HCT116 (cell line): ENCODE measurements around the gene ZEB2. TPM values are rescaled to one million over a fixed set of nuclear protein-coding genes. Genes with fewer than 3 reads are reported as not detected.

Experiments used
- ATAC-seq: fragments of 200-7000 bp; cut with Tn5 transposase; 2 replicates; pipeline ENCODE4 v1.9.1; 2020; ENCODE audit warnings: mild to moderate bottlenecking, moderate library complexity
- BruUV-seq: library from RNA; stranded (reverse); fragments of 400-500 nt; replicated peaks from 2 replicates; lab custom pipeline; 2021; lab: Mats Ljungman, UMichigan
- CTCF ChIA-PET: fragments of 300-600 bp; sonication (Branson Sonifier 250); formaldehyde crosslinking; loops from one replicate; lab custom pipeline; 2021; ENCODE audit warnings: antibody characterized with exemption; lab: Charles Lee
- POLR2A ChIA-PET: fragments of 300-600, 350-600 bp; sonication (Branson Sonifier 250); formaldehyde crosslinking; loops from one replicate; lab custom pipeline; 2021; ENCODE audit warnings: antibody characterized with exemption; lab: Charles Lee
- RAD21 ChIA-PET, 2 experiments: fragments of 300-600 bp; sonication (Branson Sonifier 250); formaldehyde crosslinking; loops; one replicate each; lab custom pipeline; 2023; ENCODE audit warnings: low total read pairs in 2 of 2; ENCODE audit not compliant: uncharacterized antibody in 2 of 2, unreplicated experiment in 2 of 2, low non-redundant PET in 1 of 2; lab: Charles Lee
- DNase-seq: peaks from one replicate; pipeline ENCODE4 v3.0.0-alpha.2; 2010; ENCODE audit warnings: low read depth, low spot score
- H2AFZ ChIP-seq: fragments of 200-600 bp; shearing (Covaris generic), sonication (generic); 2 replicates; pipeline ENCODE4 v1.6.1; 2017; ENCODE audit warnings: low read depth, mixed run types, mixed read lengths, antibody characterized with exemption, low read length; ENCODE audit not compliant: poor library complexity, severe bottlenecking
- H3K27ac ChIP-seq: 2 replicates; pipeline ENCODE4 v1.5.1; 2012; ENCODE audit warnings: low read depth, low read length
- H3K27me3 ChIP-seq: fragments of 200-600 bp; sonication (generic); 2 replicates; pipeline ENCODE4 v1.6.1; 2016; ENCODE audit warnings: mixed run types, low read length, mixed read lengths; ENCODE audit not compliant: insufficient read depth
- H3K36me3 ChIP-seq, 2 experiments: fragments of 200-500 bp in 1 of 2; fragments of 200-600 bp in 1 of 2; sonication (Bioruptor generic) in 1 of 2; sonication (generic) in 1 of 2; 2 replicates each; pipeline versions ENCODE4 v1.5.1 to v1.6.1; 2014 to 2016; ENCODE audit warnings: low read length in 2 of 2, inconsistent platforms in 1 of 2, mixed read lengths in 1 of 2, mixed run types in 1 of 2; ENCODE audit not compliant: insufficient read depth in 2 of 2, control insufficient read depth in 1 of 2
- H3K4me1 ChIP-seq, 2 experiments: fragments of 200-600 bp in 1 of 2; sonication (generic) in 1 of 2; 2 replicates each; pipeline versions ENCODE4 v1.5.1 to v1.6.1; 2012 to 2017; ENCODE audit warnings: low read length in 2 of 2, inconsistent platforms in 1 of 2, mild to moderate bottlenecking in 1 of 2, mixed read lengths in 1 of 2, mixed run types in 1 of 2, moderate library complexity in 1 of 2; ENCODE audit not compliant: insufficient read depth in 2 of 2, control insufficient read depth in 1 of 2
- H3K4me2 ChIP-seq: fragments of 200-600 bp; sonication (generic); 2 replicates; pipeline ENCODE4 v1.6.1; 2017; ENCODE audit warnings: mixed run types, low read length, mixed read lengths
- H3K4me3 ChIP-seq, 2 experiments: fragments of 200-600 bp in 1 of 2; sonication (generic) in 1 of 2; replicated peaks in 1 of 2; 2 replicates each; pipeline ENCODE4 v1.5.1; 2011 to 2016; ENCODE audit warnings: low read length in 2 of 2, control low read depth in 1 of 2, low read depth in 1 of 2, mild to moderate bottlenecking in 1 of 2, mixed read lengths in 1 of 2, mixed run types in 1 of 2
- H3K79me2 ChIP-seq: fragments of 200-600 bp; sonication (generic); 2 replicates; pipeline ENCODE4 v1.6.1; 2017; ENCODE audit warnings: mild to moderate bottlenecking, mixed run types, low read length, moderate library complexity, mixed read lengths; ENCODE audit not compliant: insufficient read depth
- H3K9ac ChIP-seq: fragments of 200-600 bp; sonication (generic); 2 replicates; pipeline ENCODE4 v1.6.1; 2016; ENCODE audit warnings: low read length, mixed read lengths
- H3K9me2 ChIP-seq: fragments of 200-600 bp; sonication (generic), shearing (Covaris generic); 2 replicates; pipeline ENCODE4 v1.6.1; 2017; ENCODE audit warnings: mixed run types, mild to moderate bottlenecking, moderate library complexity; ENCODE audit not compliant: insufficient read depth
- H3K9me3 ChIP-seq, 2 experiments: fragments of 200-500 bp in 1 of 2; fragments of 200-600 bp in 1 of 2; sonication (Bioruptor generic) in 1 of 2; sonication (generic) in 1 of 2; 2 replicates each; pipeline ENCODE4 v1.6.1; 2014 to 2017; ENCODE audit warnings: low read length in 2 of 2, mixed read lengths in 2 of 2, inconsistent platforms in 1 of 2, low read depth in 1 of 2, mild to moderate bottlenecking in 1 of 2, mixed run types in 1 of 2, moderate library complexity in 1 of 2; ENCODE audit not compliant: control insufficient read depth in 1 of 2, insufficient read depth in 1 of 2
- H4K20me1 ChIP-seq: fragments of 200-600 bp; sonication (generic), shearing (Covaris generic); 2 replicates; pipeline ENCODE4 v1.6.1; 2017; ENCODE audit warnings: mixed run types, mild to moderate bottlenecking, moderate library complexity; ENCODE audit not compliant: insufficient read depth
- CBX3 ChIP-seq: IDR thresholded peaks from 2 replicates; pipeline ENCODE4 v1.6.1; 2012; ENCODE audit warnings: low read depth
- CTCF ChIP-seq, 3 experiments: fragments of 200-600 bp in 1 of 3; sonication (generic) in 1 of 3; IDR thresholded peaks in 2 of 3; conservative IDR thresholded peaks in 1 of 3; 2 replicates each; pipeline ENCODE4 v1.5.1; 2012 to 2017; ENCODE audit warnings: low read depth in 2 of 3, low read length in 2 of 3, antibody characterized with exemption in 1 of 3, borderline replicate concordance in 1 of 3, control low read depth in 1 of 3, mild to moderate bottlenecking in 1 of 3, mixed read lengths in 1 of 3, mixed run types in 1 of 3, moderate library complexity in 1 of 3; ENCODE audit not compliant: insufficient read depth in 1 of 3
- EGR1 ChIP-seq: IDR thresholded peaks from 2 replicates; pipeline ENCODE4 v1.6.1; 2012; ENCODE audit warnings: low read depth
- EZH2 ChIP-seq: fragments of 200-600 bp; sonication (generic); IDR thresholded peaks from 2 replicates; pipeline ENCODE4 v1.6.1; 2017; ENCODE audit warnings: antibody characterized with exemption, mixed run types
- EZH2phosphoT487 ChIP-seq: fragments of 200-600 bp; IDR thresholded peaks from 2 replicates; pipeline ENCODE4 v1.6.1; 2018; ENCODE audit warnings: antibody characterized with exemption, borderline replicate concordance
- FOSL1 ChIP-seq: IDR thresholded peaks from 2 replicates; pipeline ENCODE4 v1.6.1; 2012; ENCODE audit warnings: low read depth
- POLR2AphosphoS5 ChIP-seq: IDR thresholded peaks from 2 replicates; pipeline ENCODE4 v1.6.1; 2011; ENCODE audit warnings: mild to moderate bottlenecking, low read depth, low read length, moderate library complexity
- REST ChIP-seq: IDR thresholded peaks from 2 replicates; pipeline ENCODE4 v1.6.1; 2012; ENCODE audit warnings: low read depth
- SP1 ChIP-seq: IDR thresholded peaks from 2 replicates; pipeline ENCODE4 v1.6.1; 2012; ENCODE audit warnings: low read depth
- TCF7L2 ChIP-seq: IDR thresholded peaks from 2 replicates; pipeline ENCODE4 v1.7.0; 2011; ENCODE audit warnings: borderline replicate concordance, inconsistent platforms; ENCODE audit not compliant: insufficient read depth, insufficient read length; ENCODE audit errors: extremely low read depth
- YY1 ChIP-seq: IDR thresholded peaks from 2 replicates; pipeline ENCODE4 v1.6.1; 2011; ENCODE audit warnings: low read length, low read depth, moderate library complexity, mild to moderate bottlenecking; ENCODE audit not compliant: insufficient replicate concordance; ENCODE audit errors: extremely low read depth
- ZBTB33 ChIP-seq: IDR thresholded peaks from 2 replicates; pipeline ENCODE4 v1.6.1; 2011; ENCODE audit warnings: mild to moderate bottlenecking, low read length, moderate library complexity; ENCODE audit not compliant: insufficient replicate concordance; ENCODE audit errors: extremely low read depth
- ZFX ChIP-seq: fragments of 450-650 bp; IDR thresholded peaks from 2 replicates; pipeline ENCODE4 v1.6.1; 2017
- intact Hi-C: fragments of 100-400 bp; cut with micrococcal nuclease; formaldehyde crosslinking; loops from 2 replicates; pipeline ENCODE4 v1.10.0; 2022
- total RNA-seq: library from RNA; stranded (reverse); gene quantifications from one replicate; pipeline ENCODE4 v1.2.1, GENCODE V29; 2021; ENCODE audit not compliant: unreplicated experiment
- TF ChIP-seq, protein P1 (sequence below): IDR thresholded peaks from 2 replicates; pipeline ENCODE4 v1.6.1; 2012

The ZEB2 gene
- total RNA-seq, 1 experiment from 2014 or later = 0.81 TPM

DNA sequence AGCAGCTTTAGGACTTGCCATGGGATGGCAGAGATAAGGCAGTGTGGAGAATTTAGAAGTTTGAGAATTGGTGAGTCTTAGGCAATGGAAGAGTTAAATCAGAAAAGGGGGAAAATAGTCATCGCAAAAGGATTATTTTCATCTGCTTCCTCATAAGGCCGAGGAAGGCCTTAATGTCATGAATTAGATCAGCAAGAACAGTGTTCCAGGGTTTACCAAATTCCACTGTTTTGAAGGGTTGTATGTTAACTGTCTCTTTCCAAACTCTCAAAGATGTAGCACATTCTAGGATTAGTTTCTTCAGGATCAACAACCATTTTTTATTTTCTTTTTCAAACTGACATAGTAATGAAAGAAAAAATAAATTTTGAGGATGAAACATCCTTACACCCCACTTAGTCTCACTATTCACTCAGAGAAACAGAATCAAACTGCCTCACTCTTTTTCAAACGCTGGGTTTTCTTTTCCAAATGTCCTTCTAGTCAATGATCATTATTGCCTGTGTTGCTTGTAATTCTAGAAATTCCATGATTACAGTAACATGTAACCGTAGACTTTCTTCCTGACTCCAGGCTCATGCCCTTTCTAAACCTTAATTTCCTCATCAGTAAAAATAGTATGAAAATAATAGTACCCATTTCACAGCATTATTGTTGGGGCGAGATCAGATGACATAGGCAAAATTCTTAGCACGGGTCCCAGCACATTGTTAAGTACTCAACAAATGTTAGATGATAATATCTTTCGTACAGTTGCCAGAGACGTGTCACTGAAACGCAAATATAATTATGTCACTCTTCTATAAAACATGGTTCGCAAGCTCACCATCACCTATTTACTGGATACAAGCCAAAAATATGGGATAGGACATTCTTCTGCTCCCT lies 23.6 kb downstream of the ZEB2 start:
- no peak overlapping the region for H3K27ac ChIP-seq
- no peak for DNase-seq
- H3K9ac ChIP-seq = no peak overlapping the region
- no peaks in the 10 kb centered on the region for H4K20me1 ChIP-seq
- no peaks in the 10 kb centered on the region for H3K79me2 ChIP-seq
- ChIA-PET CTCF (no interaction called here), POLR2A (no interaction called here), RAD21 (no interaction called here)
- no peaks in the 10 kb centered on the region for H3K9me3 ChIP-seq
- ATAC-seq = no peak
- TF ChIP-seq CBX3 (no peak), REST (no peak), POLR2AphosphoS5 (no peak), YY1 (no peak), TCF7L2 (no peak), ZBTB33 (no peak), EZH2phosphoT487 (no peak), EZH2 (no peak), CTCF (IDR thresholded peaks at IDR 0.05 in 2 of 3, conservative IDR thresholded peaks at IDR 0.05 in 1 of 3; ENCODE audit: borderline replicate concordance in 1 of 3, insufficient read depth in 1 of 3, low read depth in 2 of 3, low read length in 2 of 3) (no peak), FOSL1 (no peak), SP1 (no peak), EGR1 (no peak), ZFX (no peak)
- TF ChIP-seq, protein P1, sequence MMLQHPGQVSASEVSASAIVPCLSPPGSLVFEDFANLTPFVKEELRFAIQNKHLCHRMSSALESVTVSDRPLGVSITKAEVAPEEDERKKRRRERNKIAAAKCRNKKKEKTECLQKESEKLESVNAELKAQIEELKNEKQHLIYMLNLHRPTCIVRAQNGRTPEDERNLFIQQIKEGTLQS = no peak
- no TSS peak for BruUV-seq
- H2AFZ ChIP-seq = no peak overlapping the region
- no peak overlapping the region for H3K4me2 ChIP-seq
- no peaks in the 10 kb centered on the region for H3K9me2 ChIP-seq
- H3K4me3 ChIP-seq = no peak overlapping the region
- no peaks in the 10 kb centered on the region for H3K4me1 ChIP-seq
- intact Hi-C loops = no loop called here
- H3K36me3 ChIP-seq = no peaks in the 10 kb centered on the region
- no peaks in the 10 kb centered on the region for H3K27me3 ChIP-seq
